ENCODE measurements around the gene HS3ST1. TPM values are rescaled to one million over a fixed set of nuclear protein-coding genes. Genes with fewer than 3 reads are reported as not detected.

Gene HS3ST1
- total RNA-seq, 1 experiment from 2014 or later: 0.21 TPM

DNA sequence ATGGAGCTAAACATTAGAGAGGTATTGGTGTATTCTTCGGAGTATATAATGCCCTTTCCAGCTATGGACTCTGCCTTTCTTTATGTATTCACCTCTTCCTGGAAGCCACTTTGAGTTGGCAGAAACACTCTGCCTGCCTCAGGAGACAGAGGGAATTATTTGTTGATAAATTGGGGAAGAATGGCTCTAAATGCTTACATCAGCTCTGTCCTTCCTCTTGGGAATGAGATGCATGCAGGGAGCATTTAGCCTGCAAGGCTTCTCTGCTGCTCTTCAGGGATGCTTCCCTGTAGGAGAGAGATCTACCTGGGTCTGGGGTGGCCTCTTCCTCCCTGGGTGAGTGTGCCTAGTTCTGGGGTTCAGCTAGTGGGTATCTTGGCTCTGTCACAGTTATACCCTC is 6.9 kb upstream of the HS3ST1 start:
- DNase-seq (ENCODE audit: low read depth, low spot score) (no peak), ATAC-seq (no peak)
- no peaks in the 10 kb centered on the region for H3K4me1 ChIP-seq (ENCODE audit: control insufficient read depth, insufficient read depth, low read length)
- ChIA-PET POLR2A (no interaction called here), CTCF (no interaction called here)
- no peak overlapping the region for H3K4me3 ChIP-seq (ENCODE audit: low read depth in 2 of 2, low read length in 2 of 2)
- no peaks in the 10 kb centered on the region; the same call in 1 of the 2 replicates for H3K27me3 ChIP-seq (ENCODE audit: control insufficient read depth, insufficient read depth, low read length)
- BruUV-seq (replicated peaks): no TSS peak
- H3K27ac ChIP-seq (ENCODE audit: low read length): no peak overlapping the region
- H3K36me3 ChIP-seq (ENCODE audit: control insufficient read depth, insufficient read depth, low read length): no peaks in the 10 kb centered on the region
- TF ChIP-seq SIN3A (IDR thresholded peaks at IDR 0.05; ENCODE audit: borderline replicate concordance, insufficient read depth, low read depth, low read length) (no peak), POLR2AphosphoS5 (IDR thresholded peaks at IDR 0.05; ENCODE audit: low read depth, low read length) (no peak), TCF7L2 (IDR thresholded peaks at IDR 0.05; ENCODE audit: low read depth, low read length) (no peak)
- TF ChIP-seq, protein P1, sequence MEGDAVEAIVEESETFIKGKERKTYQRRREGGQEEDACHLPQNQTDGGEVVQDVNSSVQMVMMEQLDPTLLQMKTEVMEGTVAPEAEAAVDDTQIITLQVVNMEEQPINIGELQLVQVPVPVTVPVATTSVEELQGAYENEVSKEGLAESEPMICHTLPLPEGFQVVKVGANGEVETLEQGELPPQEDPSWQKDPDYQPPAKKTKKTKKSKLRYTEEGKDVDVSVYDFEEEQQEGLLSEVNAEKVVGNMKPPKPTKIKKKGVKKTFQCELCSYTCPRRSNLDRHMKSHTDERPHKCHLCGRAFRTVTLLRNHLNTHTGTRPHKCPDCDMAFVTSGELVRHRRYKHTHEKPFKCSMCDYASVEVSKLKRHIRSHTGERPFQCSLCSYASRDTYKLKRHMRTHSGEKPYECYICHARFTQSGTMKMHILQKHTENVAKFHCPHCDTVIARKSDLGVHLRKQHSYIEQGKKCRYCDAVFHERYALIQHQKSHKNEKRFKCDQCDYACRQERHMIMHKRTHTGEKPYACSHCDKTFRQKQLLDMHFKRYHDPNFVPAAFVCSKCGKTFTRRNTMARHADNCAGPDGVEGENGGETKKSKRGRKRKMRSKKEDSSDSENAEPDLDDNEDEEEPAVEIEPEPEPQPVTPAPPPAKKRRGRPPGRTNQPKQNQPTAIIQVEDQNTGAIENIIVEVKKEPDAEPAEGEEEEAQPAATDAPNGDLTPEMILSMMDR (IDR thresholded peaks at IDR 0.05): no peak
- TF ChIP-seq, protein P2, sequence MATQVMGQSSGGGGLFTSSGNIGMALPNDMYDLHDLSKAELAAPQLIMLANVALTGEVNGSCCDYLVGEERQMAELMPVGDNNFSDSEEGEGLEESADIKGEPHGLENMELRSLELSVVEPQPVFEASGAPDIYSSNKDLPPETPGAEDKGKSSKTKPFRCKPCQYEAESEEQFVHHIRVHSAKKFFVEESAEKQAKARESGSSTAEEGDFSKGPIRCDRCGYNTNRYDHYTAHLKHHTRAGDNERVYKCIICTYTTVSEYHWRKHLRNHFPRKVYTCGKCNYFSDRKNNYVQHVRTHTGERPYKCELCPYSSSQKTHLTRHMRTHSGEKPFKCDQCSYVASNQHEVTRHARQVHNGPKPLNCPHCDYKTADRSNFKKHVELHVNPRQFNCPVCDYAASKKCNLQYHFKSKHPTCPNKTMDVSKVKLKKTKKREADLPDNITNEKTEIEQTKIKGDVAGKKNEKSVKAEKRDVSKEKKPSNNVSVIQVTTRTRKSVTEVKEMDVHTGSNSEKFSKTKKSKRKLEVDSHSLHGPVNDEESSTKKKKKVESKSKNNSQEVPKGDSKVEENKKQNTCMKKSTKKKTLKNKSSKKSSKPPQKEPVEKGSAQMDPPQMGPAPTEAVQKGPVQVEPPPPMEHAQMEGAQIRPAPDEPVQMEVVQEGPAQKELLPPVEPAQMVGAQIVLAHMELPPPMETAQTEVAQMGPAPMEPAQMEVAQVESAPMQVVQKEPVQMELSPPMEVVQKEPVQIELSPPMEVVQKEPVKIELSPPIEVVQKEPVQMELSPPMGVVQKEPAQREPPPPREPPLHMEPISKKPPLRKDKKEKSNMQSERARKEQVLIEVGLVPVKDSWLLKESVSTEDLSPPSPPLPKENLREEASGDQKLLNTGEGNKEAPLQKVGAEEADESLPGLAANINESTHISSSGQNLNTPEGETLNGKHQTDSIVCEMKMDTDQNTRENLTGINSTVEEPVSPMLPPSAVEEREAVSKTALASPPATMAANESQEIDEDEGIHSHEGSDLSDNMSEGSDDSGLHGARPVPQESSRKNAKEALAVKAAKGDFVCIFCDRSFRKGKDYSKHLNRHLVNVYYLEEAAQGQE (IDR thresholded peaks at IDR 0.05; ENCODE audit: insufficient read depth in 1 of 2, low read depth in 2 of 2, low read length in 1 of 2): no peak
- intact Hi-C loops (cut with micrococcal nuclease; ENCODE audit: unreplicated experiment) (no loop called here), in situ Hi-C loops (cut with HindIII; ENCODE audit: low pct_unique_long_range_greater_than_20kb, low sequenced_read_pairs) (no loop called here)
- H3K9me3 ChIP-seq (ENCODE audit: control insufficient read depth, insufficient read depth, low read depth, low read length): no peaks in the 10 kb centered on the region

DNA sequence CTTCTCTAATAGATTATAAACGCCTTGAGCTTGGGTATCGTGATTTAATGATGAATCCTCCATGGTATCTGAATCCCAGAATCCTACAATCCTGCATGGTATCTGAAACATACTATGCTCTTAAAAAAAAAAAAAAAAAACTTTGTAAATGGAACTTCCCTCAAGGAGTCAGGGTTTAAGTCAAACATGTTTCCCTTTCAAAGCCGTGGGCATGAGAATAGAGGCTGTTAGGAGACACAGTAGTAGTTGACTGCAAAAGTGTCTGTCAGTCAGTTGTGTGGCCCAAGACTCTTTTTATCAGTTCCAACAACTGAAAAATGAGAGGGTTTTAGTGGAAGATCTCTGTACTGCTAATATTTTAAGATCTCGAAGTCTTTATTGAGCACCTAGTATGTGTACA is 2.4 kb upstream of the HS3ST1 start:
- no peak for DNase-seq (ENCODE audit: low read depth, low spot score)
- no peak for ATAC-seq
- Histone ChIP-seq H3K4me3 (ENCODE audit: low read depth in 2 of 2, low read length in 2 of 2) (no peak overlapping the region), H3K4me1 (ENCODE audit: control insufficient read depth, insufficient read depth, low read length) (no peaks in the 10 kb centered on the region), H3K27me3 (ENCODE audit: control insufficient read depth, insufficient read depth, low read length) (no peaks in the 10 kb centered on the region; the same call in 1 of the 2 replicates), H3K9me3 (ENCODE audit: control insufficient read depth, insufficient read depth, low read depth, low read length) (no peaks in the 10 kb centered on the region), H3K27ac (ENCODE audit: low read length) (no peak overlapping the region), H3K36me3 (ENCODE audit: control insufficient read depth, insufficient read depth, low read length) (peaks cover 10% of the 10 kb centered on the region; the same call in 1 of the 2 replicates)
- intact Hi-C loops (cut with micrococcal nuclease; ENCODE audit: unreplicated experiment) (no loop called here), in situ Hi-C loops (cut with HindIII; ENCODE audit: low pct_unique_long_range_greater_than_20kb, low sequenced_read_pairs) (no loop called here)
- BruUV-seq (replicated peaks): no TSS peak
- TF ChIP-seq, protein P2 (IDR thresholded peaks at IDR 0.05; ENCODE audit: insufficient read depth in 1 of 2, low read depth in 2 of 2, low read length in 1 of 2): no peak
- TF ChIP-seq TCF7L2 (IDR thresholded peaks at IDR 0.05; ENCODE audit: low read depth, low read length): no peak
- TF ChIP-seq POLR2AphosphoS5 (IDR thresholded peaks at IDR 0.05; ENCODE audit: low read depth, low read length): no peak
- TF ChIP-seq SIN3A (IDR thresholded peaks at IDR 0.05; ENCODE audit: borderline replicate concordance, insufficient read depth, low read depth, low read length): no peak
- TF ChIP-seq, protein P1 (IDR thresholded peaks at IDR 0.05): no peak
- CTCF ChIA-PET: interaction anchor here (0.7 kb wide), 1 partner anchor 50 kb away, joined by 10 read pairs; no protein-coding TSS in a partner anchor
- POLR2A ChIA-PET: no interaction called here

Data from Panc1 (cell line).